HepG2 (cell line): ENCODE measurements around the gene RICTOR. TPM values are rescaled to one million over a fixed set of nuclear protein-coding genes. Genes with fewer than 3 reads are reported as not detected.

Experiments used
- CEBPZ ChIP-seq: IDR thresholded peaks from 2 replicates; pipeline ENCODE4 v1.6.1; 2012; ENCODE audit warnings: low read length, improper control_type of control experiment
- FOXC1 ChIP-seq: sonication (generic); formaldehyde crosslinking; IDR thresholded peaks from 2 replicates; pipeline ENCODE4 v1.8.0; 2022; ENCODE audit warnings: mild to moderate bottlenecking, missing genetic modification reagents, borderline replicate concordance
- NFYB ChIP-seq: sonication (generic); formaldehyde crosslinking; IDR thresholded peaks from 2 replicates; pipeline ENCODE4 v1.4.0; 2020; ENCODE audit warnings: missing genetic modification reagents
- PRPF4 ChIP-seq: fragments of 200-400 bp; formaldehyde crosslinking; IDR thresholded peaks from 2 replicates; pipeline ENCODE4 v1.6.1; 2016; ENCODE audit warnings: low read length, low read depth; ENCODE audit not compliant: poor library complexity, severe bottlenecking
- REST ChIP-seq, 2 experiments: IDR thresholded peaks; 2 replicates each; pipeline ENCODE4 v1.6.1; 2011 to 2012; ENCODE audit warnings: low read length in 2 of 2, borderline replicate concordance in 1 of 2, low read depth in 1 of 2, mild to moderate bottlenecking in 1 of 2, moderate library complexity in 1 of 2
- TBL1XR1 ChIP-seq: fragments of 150-350 bp; IDR thresholded peaks from 2 replicates; pipeline ENCODE4 v1.6.1; 2014; ENCODE audit warnings: borderline replicate concordance, low read length; ENCODE audit not compliant: partially characterized antibody
- ZBTB38 ChIP-seq: sonication (generic); formaldehyde crosslinking; IDR thresholded peaks from 2 replicates; pipeline ENCODE4 v1.5.1; 2020; ENCODE audit warnings: mild to moderate bottlenecking, missing genetic modification reagents
- ZNF383 ChIP-seq: sonication (generic); formaldehyde crosslinking; IDR thresholded peaks from 2 replicates; pipeline ENCODE4 v1.4.0; 2020; ENCODE audit warnings: missing genetic modification reagents, mild to moderate bottlenecking, borderline replicate concordance
- ZNF567 ChIP-seq: sonication (generic); formaldehyde crosslinking; IDR thresholded peaks from 2 replicates; pipeline ENCODE4 v1.8.1; 2023; ENCODE audit warnings: mild to moderate bottlenecking, missing genetic modification reagents, borderline replicate concordance
- ZNF740 ChIP-seq: sonication (generic); formaldehyde crosslinking; IDR thresholded peaks from 2 replicates; pipeline ENCODE4 v1.4.0; 2020; ENCODE audit warnings: missing genetic modification reagents
- ZNF746 ChIP-seq: sonication (generic); formaldehyde crosslinking; IDR thresholded peaks from 2 replicates; pipeline ENCODE4 v1.8.0; 2022; ENCODE audit warnings: mild to moderate bottlenecking, missing genetic modification reagents
- polyA plus RNA-seq, 8 experiments: library from polyadenylated mRNA; depleted of rRNA in 3 of 8; stranded (reverse) in 7 of 8; unstranded in 1 of 8; fragments of >200 nt; fragmentation: Illumina TruSeq in 4 of 8; extraction: Trizol in 4 of 8; gene quantifications; 2 replicates each; pipeline versions ENCODE4 v1.2.1 to v1.2.3, GENCODE V29; 2011 to 2016; ENCODE audit warnings: low read depth in 4 of 8, missing spikeins in 1 of 8, mixed read lengths in 1 of 8; ENCODE audit not compliant: insufficient read depth in 1 of 8
- total RNA-seq, 5 experiments: library from RNA; depleted of rRNA; stranded (reverse); fragments of >200 nt; fragmentation: Illumina TruSeq; extraction: Trizol; gene quantifications; 2 replicates each; pipeline ENCODE4 v1.2.3, GENCODE V29; 2016; ENCODE audit warnings: low read depth in 1 of 5

The RICTOR gene
- total and polyA plus RNA-seq, 2 of the 13 experiments (the other 11 are each of a cell fraction or from before 2014, with no cell fraction given): 10.7 to 15.4 TPM

GRCh38 chr5:39100851-39101396 lies 26.7 kb upstream of the RICTOR start (continued):
- TF ChIP-seq REST (IDR thresholded peaks at IDR 0.05; ENCODE audit: borderline replicate concordance in 1 of 2, low read depth in 1 of 2, low read length in 2 of 2) (peak in 1 of 2 experiments; percentile 31; a peak in 1 of 4 replicates), ZNF383 (no peak), ZNF567 (CRISPR knock-in tag) (no peak), CEBPZ (no peak), TBL1XR1 (no peak), PRPF4 (no peak), NFYB (CRISPR knock-in tag) (no peak), ZNF746 (CRISPR knock-in tag) (no peak), ZBTB38 (CRISPR knock-in tag) (no peak), FOXC1 (CRISPR knock-in tag) (no peak), ZNF740 (CRISPR knock-in tag) (no peak)
- TF ChIP-seq, all 625 proteins: peak for 80
